ENCODE data around the gene GPR39. TPM values are rescaled to one million over a fixed set of nuclear protein-coding genes. Genes with fewer than 3 reads are reported as not detected.

The GPR39 gene
- total and polyA plus RNA-seq, 7 experiments from 2014 or later, result not detected

GRCh38 chr2:132605236-132606180 is 188.9 kb downstream of the GPR39 start:
- Histone ChIP-seq H3K9me3 (ENCODE audit: control insufficient read depth in 2 of 3, low read length in 3 of 3) (no peaks in the 10 kb centered on the region), H3K4me3 (ENCODE audit: low read length) (no peak overlapping the region), H3K36me3 (ENCODE audit: control insufficient read depth in 2 of 3, insufficient read depth in 3 of 3, low read length in 3 of 3) (no peaks in the 10 kb centered on the region), H3K27me3 (ENCODE audit: control insufficient read depth in 2 of 2, insufficient read depth in 2 of 2, low read length in 2 of 2) (no peaks in the 10 kb centered on the region), H3K4me1 (ENCODE audit: control insufficient read depth in 2 of 2, insufficient read depth in 2 of 2, low read length in 2 of 2) (no peaks in the 10 kb centered on the region), H3K27ac (ENCODE audit: low read depth, low read length) (no peak overlapping the region)
- Mint-ChIP-seq H3K36me3 (no peaks in the 10 kb centered on the region), H3K27ac (no peak overlapping the region), H3K9me3 (peaks cover 0 to 9% (median 2%) of the 10 kb centered on the region in 11 donors), H3K4me3 (no peak overlapping the region), H3K4me1 (peaks cover 0 to 1% (median 0%) of the 10 kb centered on the region in 7 donors), H3K27me3 (peaks cover 0 to 12% (median 6%) of the 10 kb centered on the region in 5 donors)
- intact Hi-C loops (cut with micrococcal nuclease), result no loop called here
- ChIA-PET CTCF (no interaction called here), POLR2A (no interaction called here)
- DNase-seq, result no peak
- ATAC-seq, result no peak

GRCh38 chr2:132606649-132607048 is 190.0 kb downstream of the GPR39 start:
- Mint-ChIP-seq H3K4me3 (no peak overlapping the region), H3K9me3 (peaks cover 0 to 6% (median 0%) of the 10 kb centered on the region in 11 donors), H3K27me3 (peaks cover 0 to 8% (median 5%) of the 10 kb centered on the region in 5 donors), H3K36me3 (no peaks in the 10 kb centered on the region), H3K27ac (no peak overlapping the region), H3K4me1 (peaks cover 0 to 1% (median 0%) of the 10 kb centered on the region in 7 donors)
- no peak for DNase-seq
- Histone ChIP-seq H3K4me1 (ENCODE audit: control insufficient read depth in 2 of 2, insufficient read depth in 2 of 2, low read length in 2 of 2) (no peaks in the 10 kb centered on the region), H3K27me3 (ENCODE audit: control insufficient read depth in 2 of 2, insufficient read depth in 2 of 2, low read length in 2 of 2) (no peaks in the 10 kb centered on the region), H3K4me3 (ENCODE audit: low read length) (no peak overlapping the region), H3K9me3 (ENCODE audit: control insufficient read depth in 2 of 3, low read length in 3 of 3) (no peaks in the 10 kb centered on the region), H3K36me3 (ENCODE audit: control insufficient read depth in 2 of 3, insufficient read depth in 3 of 3, low read length in 3 of 3) (no peaks in the 10 kb centered on the region), H3K27ac (ENCODE audit: low read depth, low read length) (no peak overlapping the region)
- intact Hi-C loops (cut with micrococcal nuclease), result no loop called here
- ChIA-PET POLR2A (no interaction called here), CTCF (no interaction called here)
- no peak for ATAC-seq

GRCh38 chr2:132607426-132608090 is 191.0 kb downstream of the GPR39 start:
- Histone ChIP-seq H3K36me3 (ENCODE audit: control insufficient read depth in 2 of 3, insufficient read depth in 3 of 3, low read length in 3 of 3) (no peaks in the 10 kb centered on the region), H3K27me3 (ENCODE audit: control insufficient read depth in 2 of 2, insufficient read depth in 2 of 2, low read length in 2 of 2) (no peaks in the 10 kb centered on the region), H3K4me1 (ENCODE audit: control insufficient read depth in 2 of 2, insufficient read depth in 2 of 2, low read length in 2 of 2) (no peaks in the 10 kb centered on the region), H3K9me3 (ENCODE audit: control insufficient read depth in 2 of 3, low read length in 3 of 3) (no peaks in the 10 kb centered on the region), H3K27ac (ENCODE audit: low read depth, low read length) (no peak overlapping the region), H3K4me3 (ENCODE audit: low read length) (no peak overlapping the region)
- Mint-ChIP-seq H3K36me3 (no peaks in the 10 kb centered on the region), H3K4me3 (no peak overlapping the region), H3K27me3 (peaks cover 0 to 8% (median 5%) of the 10 kb centered on the region in 5 donors), H3K27ac (no peak overlapping the region), H3K9me3 (peaks cover 0 to 9% (median 3%) of the 10 kb centered on the region in 11 donors), H3K4me1 (peaks cover 0 to 1% (median 0%) of the 10 kb centered on the region in 7 donors)
- CTCF ChIA-PET, result no interaction called here
- intact Hi-C loops (cut with micrococcal nuclease), result no loop called here
- POLR2A ChIA-PET, result no interaction called here
- ATAC-seq (no peak), DNase-seq (no peak)

GRCh38 chr2:132608311-132608710 is 191.7 kb downstream of the GPR39 start:
- Mint-ChIP-seq H3K9me3 (peaks cover 0 to 9% (median 0%) of the 10 kb centered on the region in 11 donors), H3K4me3 (no peak overlapping the region), H3K4me1 (peaks cover 0 to 1% (median 0%) of the 10 kb centered on the region in 7 donors), H3K27ac (no peak overlapping the region), H3K27me3 (peaks cover 0 to 8% (median 5%) of the 10 kb centered on the region in 5 donors), H3K36me3 (no peaks in the 10 kb centered on the region)
- Histone ChIP-seq H3K4me1 (ENCODE audit: control insufficient read depth in 2 of 2, insufficient read depth in 2 of 2, low read length in 2 of 2) (no peaks in the 10 kb centered on the region), H3K27me3 (ENCODE audit: control insufficient read depth in 2 of 2, insufficient read depth in 2 of 2, low read length in 2 of 2) (no peaks in the 10 kb centered on the region), H3K4me3 (ENCODE audit: low read length) (no peak overlapping the region), H3K9me3 (ENCODE audit: control insufficient read depth in 2 of 3, low read length in 3 of 3) (no peaks in the 10 kb centered on the region), H3K36me3 (ENCODE audit: control insufficient read depth in 2 of 3, insufficient read depth in 3 of 3, low read length in 3 of 3) (no peaks in the 10 kb centered on the region), H3K27ac (ENCODE audit: low read depth, low read length) (no peak overlapping the region)
- intact Hi-C loops (cut with micrococcal nuclease), result no loop called here
- DNase-seq (no peak), ATAC-seq (no peak)
- POLR2A ChIA-PET, result no interaction called here
- CTCF ChIA-PET, result no interaction called here

- H3K9me3 Mint-ChIP-seq, result peaks cover 0 to 9% (median 0%) of the 10 kb centered on the region in 11 donors
- ChIA-PET CTCF (no interaction called here), POLR2A (no interaction called here)
- no peak overlapping the region for H3K27ac Mint-ChIP-seq
- Histone ChIP-seq H3K36me3 (ENCODE audit: control insufficient read depth in 2 of 3, insufficient read depth in 3 of 3, low read length in 3 of 3) (no peaks in the 10 kb centered on the region), H3K4me3 (ENCODE audit: low read length) (no peak overlapping the region), H3K4me1 (ENCODE audit: control insufficient read depth in 2 of 2, insufficient read depth in 2 of 2, low read length in 2 of 2) (no peaks in the 10 kb centered on the region), H3K9me3 (ENCODE audit: control insufficient read depth in 2 of 3, low read length in 3 of 3) (no peaks in the 10 kb centered on the region), H3K27me3 (ENCODE audit: control insufficient read depth in 2 of 2, insufficient read depth in 2 of 2, low read length in 2 of 2) (no peaks in the 10 kb centered on the region), H3K27ac (ENCODE audit: low read depth, low read length) (no peak overlapping the region)
- intact Hi-C loops (cut with micrococcal nuclease), result no loop called here
- H3K4me1 Mint-ChIP-seq, result peaks cover 0 to 1% (median 0%) of the 10 kb centered on the region in 7 donors
- no peaks in the 10 kb centered on the region for H3K36me3 Mint-ChIP-seq
- no peak for DNase-seq
- no peak for ATAC-seq
- peaks cover 0 to 8% (median 5%) of the 10 kb centered on the region in 5 donors for H3K27me3 Mint-ChIP-seq
- H3K4me3 Mint-ChIP-seq, result no peak overlapping the region
Measured at GRCh38 chr2:132609101-132609890, 192.7 kb downstream of the GPR39 start.

GRCh38 chr2:132611719-132612118 is 195.1 kb downstream of the GPR39 start:
- DNase-seq (no peak), ATAC-seq (no peak)
- Mint-ChIP-seq H3K27me3 (no peaks in the 10 kb centered on the region), H3K4me1 (no peaks in the 10 kb centered on the region), H3K9me3 (peaks cover 0 to 5% (median 0%) of the 10 kb centered on the region in 11 donors), H3K4me3 (no peak overlapping the region), H3K36me3 (peaks cover 0 to 3% (median 0%) of the 10 kb centered on the region in 5 donors), H3K27ac (no peak overlapping the region)
- H3K9me3 ChIP-seq (ENCODE audit: control insufficient read depth in 2 of 3, low read length in 3 of 3), result no peaks in the 10 kb centered on the region
- no peak overlapping the region for H3K4me3 ChIP-seq (ENCODE audit: low read length)
- no peaks in the 10 kb centered on the region for H3K4me1 ChIP-seq (ENCODE audit: control insufficient read depth in 2 of 2, insufficient read depth in 2 of 2, low read length in 2 of 2)
- H3K27me3 ChIP-seq (ENCODE audit: control insufficient read depth in 2 of 2, insufficient read depth in 2 of 2, low read length in 2 of 2), result no peaks in the 10 kb centered on the region
- H3K36me3 ChIP-seq (ENCODE audit: control insufficient read depth in 2 of 3, insufficient read depth in 3 of 3, low read length in 3 of 3), result no peaks in the 10 kb centered on the region
- intact Hi-C loops (cut with micrococcal nuclease), result no loop called here
- CTCF ChIA-PET, result no interaction called here
- POLR2A ChIA-PET, result no interaction called here
- no peak overlapping the region for H3K27ac ChIP-seq (ENCODE audit: low read depth, low read length)
